ENCODE results near the gene PALLD.

The PALLD gene

DNA sequence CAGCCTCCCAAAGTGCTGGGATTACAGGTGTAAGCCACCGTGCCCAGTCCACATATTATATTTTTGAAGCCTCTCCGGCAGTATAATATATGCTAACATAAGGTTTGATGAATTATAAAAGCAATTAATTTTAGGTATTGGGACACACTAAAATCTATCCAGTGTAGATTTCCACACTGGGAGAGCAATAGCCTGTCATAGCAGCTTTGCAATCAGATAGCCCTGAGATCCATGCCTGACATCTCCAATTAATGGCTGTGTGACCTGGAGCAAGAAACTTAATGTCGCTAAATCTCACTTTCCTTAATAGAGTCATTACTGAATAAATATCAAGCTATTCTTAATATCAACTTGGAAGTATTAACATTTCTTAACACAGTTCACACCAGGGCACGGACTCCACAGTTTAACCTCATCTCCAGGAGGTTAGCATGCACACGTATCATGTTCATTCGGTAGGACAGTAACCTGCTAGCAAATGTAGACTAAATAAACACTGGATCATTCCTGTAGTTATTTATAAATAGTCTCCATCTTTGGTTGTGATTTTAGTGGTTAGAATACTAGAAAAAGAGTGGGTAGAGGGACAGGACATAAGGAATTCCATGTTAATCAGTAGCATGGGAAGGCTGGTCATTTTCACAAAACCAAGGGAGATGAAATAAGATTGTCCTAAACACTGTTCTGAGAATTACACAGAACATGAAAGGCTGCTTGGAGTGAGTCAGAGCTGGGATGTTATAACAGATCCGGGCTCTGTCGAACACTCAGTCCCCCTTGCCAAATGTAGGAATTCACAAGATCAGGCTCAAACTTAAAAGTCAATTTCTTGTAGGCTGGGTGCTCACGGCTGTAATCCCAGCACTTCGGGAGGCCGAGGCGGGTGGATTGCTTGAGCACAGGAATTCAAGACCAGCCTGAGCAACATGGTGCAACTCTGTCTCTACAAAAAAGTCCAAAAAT, 254.7 kb downstream of the PALLD start:
- H3K4me3 ChIP-seq (ENCODE audit: severe bottlenecking) = no peak overlapping the region
- H3K27ac ChIP-seq (ENCODE audit: poor library complexity, severe bottlenecking) = no peak overlapping the region
- H3K9me3 ChIP-seq (ENCODE audit: severe bottlenecking) = no peaks in the 10 kb centered on the region
- ATAC-seq (ENCODE audit: low read depth) (peak; percentile 75), DNase-seq (ENCODE audit: low spot score) (no peak)
- TF ChIP-seq, protein P1, sequence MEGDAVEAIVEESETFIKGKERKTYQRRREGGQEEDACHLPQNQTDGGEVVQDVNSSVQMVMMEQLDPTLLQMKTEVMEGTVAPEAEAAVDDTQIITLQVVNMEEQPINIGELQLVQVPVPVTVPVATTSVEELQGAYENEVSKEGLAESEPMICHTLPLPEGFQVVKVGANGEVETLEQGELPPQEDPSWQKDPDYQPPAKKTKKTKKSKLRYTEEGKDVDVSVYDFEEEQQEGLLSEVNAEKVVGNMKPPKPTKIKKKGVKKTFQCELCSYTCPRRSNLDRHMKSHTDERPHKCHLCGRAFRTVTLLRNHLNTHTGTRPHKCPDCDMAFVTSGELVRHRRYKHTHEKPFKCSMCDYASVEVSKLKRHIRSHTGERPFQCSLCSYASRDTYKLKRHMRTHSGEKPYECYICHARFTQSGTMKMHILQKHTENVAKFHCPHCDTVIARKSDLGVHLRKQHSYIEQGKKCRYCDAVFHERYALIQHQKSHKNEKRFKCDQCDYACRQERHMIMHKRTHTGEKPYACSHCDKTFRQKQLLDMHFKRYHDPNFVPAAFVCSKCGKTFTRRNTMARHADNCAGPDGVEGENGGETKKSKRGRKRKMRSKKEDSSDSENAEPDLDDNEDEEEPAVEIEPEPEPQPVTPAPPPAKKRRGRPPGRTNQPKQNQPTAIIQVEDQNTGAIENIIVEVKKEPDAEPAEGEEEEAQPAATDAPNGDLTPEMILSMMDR (IDR thresholded peaks at IDR 0.05; ENCODE audit: poor library complexity, severe bottlenecking) = no peak
- no peaks in the 10 kb centered on the region for H3K36me3 ChIP-seq (ENCODE audit: low read depth)
- H3K4me1 ChIP-seq (ENCODE audit: insufficient read depth, poor library complexity, severe bottlenecking) = peaks cover 11% of the 10 kb centered on the region
- H3K27me3 ChIP-seq (ENCODE audit: insufficient read depth, poor library complexity, severe bottlenecking) = no peaks in the 10 kb centered on the region

DNA sequence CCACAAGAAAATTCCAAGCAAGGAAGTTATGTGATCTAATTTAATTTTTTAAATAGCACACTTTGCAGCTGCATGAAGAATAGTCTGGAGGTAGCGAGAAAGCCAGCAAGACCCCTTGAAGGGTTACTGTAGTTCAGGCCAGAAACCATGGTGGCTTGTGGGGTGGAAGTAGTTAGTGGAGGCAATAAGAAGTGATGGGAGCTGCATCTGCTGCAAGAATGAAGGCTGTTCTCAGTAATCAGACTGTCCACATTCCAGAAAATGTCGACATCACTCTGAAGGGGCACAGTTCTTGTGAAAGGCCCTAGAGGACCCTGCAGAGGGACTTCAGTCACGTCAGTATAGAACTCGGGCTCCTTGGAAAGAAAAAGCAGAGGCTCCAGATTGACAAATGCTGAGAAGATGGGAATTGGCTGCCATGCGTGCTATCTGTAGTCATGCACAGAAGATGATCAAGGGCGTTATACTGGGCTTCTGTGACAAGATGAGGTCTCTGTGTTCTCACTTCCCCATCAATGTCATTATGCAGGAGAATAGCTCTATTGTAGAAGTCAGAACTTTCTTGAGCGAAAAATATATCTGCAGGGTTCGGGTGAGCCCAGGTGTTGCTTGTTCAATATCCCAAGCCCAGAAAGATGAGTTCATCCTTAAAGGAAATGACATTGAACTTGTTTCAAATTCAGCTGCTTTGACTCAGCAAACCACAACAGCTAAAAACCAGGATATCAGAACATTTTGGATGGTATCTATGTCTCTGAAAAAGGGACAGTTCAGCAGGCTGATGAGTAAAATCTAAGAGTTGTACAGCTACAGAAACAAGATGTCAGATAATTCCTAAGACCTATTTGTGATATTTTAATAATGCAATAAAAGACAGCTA, 259.0 kb downstream of the PALLD start:
- TF ChIP-seq, protein P1 (IDR thresholded peaks at IDR 0.05; ENCODE audit: poor library complexity, severe bottlenecking) = no peak
- DNase-seq (ENCODE audit: low spot score) (no peak), ATAC-seq (ENCODE audit: low read depth) (peak; percentile 40; the same call in 1 of the 3 replicates)
- peak overlapping the region; percentile 91 for H3K27ac ChIP-seq (ENCODE audit: poor library complexity, severe bottlenecking)
- H3K4me1 ChIP-seq (ENCODE audit: insufficient read depth, poor library complexity, severe bottlenecking) = peaks cover 35% of the 10 kb centered on the region
- no peaks in the 10 kb centered on the region for H3K36me3 ChIP-seq (ENCODE audit: low read depth)
- H3K4me3 ChIP-seq (ENCODE audit: severe bottlenecking) = no peak overlapping the region
- no peaks in the 10 kb centered on the region for H3K9me3 ChIP-seq (ENCODE audit: severe bottlenecking)
- H3K27me3 ChIP-seq (ENCODE audit: insufficient read depth, poor library complexity, severe bottlenecking) = no peaks in the 10 kb centered on the region

DNA sequence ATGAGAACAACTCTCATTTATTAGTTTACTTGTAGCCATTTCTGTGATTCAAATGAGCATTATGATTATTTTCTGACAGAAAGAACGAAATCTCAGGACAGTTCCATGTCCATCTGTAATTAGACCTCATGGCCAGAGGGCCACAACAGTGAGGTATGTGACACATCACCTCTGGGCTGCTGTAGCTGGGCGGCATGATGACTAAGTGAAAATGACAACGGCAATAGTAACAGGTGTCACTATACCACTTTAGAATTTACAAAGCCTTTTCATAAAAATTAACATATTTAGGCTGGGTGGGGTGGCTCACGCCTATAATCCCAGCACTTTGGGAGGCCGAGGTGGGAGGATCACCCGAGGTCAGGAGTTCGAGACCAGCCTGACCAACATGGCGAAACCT, 260.6 kb downstream of the PALLD start:
- no peak for DNase-seq (ENCODE audit: low spot score)
- no peak overlapping the region for H3K4me3 ChIP-seq (ENCODE audit: severe bottlenecking)
- H3K4me1 ChIP-seq (ENCODE audit: insufficient read depth, poor library complexity, severe bottlenecking) = peaks cover 35% of the 10 kb centered on the region
- peak overlapping the region; percentile 91 for H3K27ac ChIP-seq (ENCODE audit: poor library complexity, severe bottlenecking)
- H3K27me3 ChIP-seq (ENCODE audit: insufficient read depth, poor library complexity, severe bottlenecking) = no peaks in the 10 kb centered on the region
- ATAC-seq (ENCODE audit: low read depth) = no peak
- H3K36me3 ChIP-seq (ENCODE audit: low read depth) = no peaks in the 10 kb centered on the region
- no peaks in the 10 kb centered on the region for H3K9me3 ChIP-seq (ENCODE audit: severe bottlenecking)
- TF ChIP-seq, protein P1 (IDR thresholded peaks at IDR 0.05; ENCODE audit: poor library complexity, severe bottlenecking) = no peak

DNA sequence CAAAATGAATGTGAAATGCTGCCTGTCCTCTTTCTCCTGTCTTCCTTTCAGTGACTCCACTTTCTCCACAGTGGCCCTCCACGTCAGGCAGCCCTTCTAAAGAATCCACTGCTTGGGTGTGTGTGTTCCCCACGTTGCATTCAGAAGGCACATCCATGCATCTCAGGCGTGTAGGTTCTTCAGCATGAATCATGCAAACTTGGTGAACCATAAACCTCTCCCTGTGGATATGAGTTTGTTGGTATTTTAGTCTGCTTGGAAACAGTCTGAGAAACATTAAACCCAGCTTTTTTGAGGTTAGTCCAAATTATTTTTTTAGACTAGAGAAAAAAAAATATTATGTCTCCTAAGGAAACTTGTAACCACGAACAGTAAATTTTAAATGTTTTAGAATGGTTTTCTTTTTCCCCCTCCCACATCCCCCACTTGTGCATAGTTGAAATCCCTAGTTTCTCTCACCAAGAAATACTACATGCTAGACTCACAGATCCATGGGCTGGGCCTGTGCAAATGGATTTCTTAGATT, 261.6 kb downstream of the PALLD start:
- H3K4me3 ChIP-seq (ENCODE audit: severe bottlenecking) = no peak overlapping the region
- peak overlapping the region; percentile 91 for H3K27ac ChIP-seq (ENCODE audit: poor library complexity, severe bottlenecking)
- peaks cover 35% of the 10 kb centered on the region for H3K4me1 ChIP-seq (ENCODE audit: insufficient read depth, poor library complexity, severe bottlenecking)
- no peaks in the 10 kb centered on the region for H3K27me3 ChIP-seq (ENCODE audit: insufficient read depth, poor library complexity, severe bottlenecking)
- TF ChIP-seq, protein P1 (IDR thresholded peaks at IDR 0.05; ENCODE audit: poor library complexity, severe bottlenecking) = no peak
- no peaks in the 10 kb centered on the region for H3K36me3 ChIP-seq (ENCODE audit: low read depth)
- no peaks in the 10 kb centered on the region for H3K9me3 ChIP-seq (ENCODE audit: severe bottlenecking)
- DNase-seq (ENCODE audit: low spot score) (no peak), ATAC-seq (ENCODE audit: low read depth) (peak; percentile 74)

All from RWPE2 (cell line).